ENCODE data around the gene HUS1.
"Not testable (repeated sequence)": the region's sequence is repeated elsewhere in the genome, so short reads cannot be mapped to it uniquely, and the experiment has no call there.

Gene HUS1

DNA sequence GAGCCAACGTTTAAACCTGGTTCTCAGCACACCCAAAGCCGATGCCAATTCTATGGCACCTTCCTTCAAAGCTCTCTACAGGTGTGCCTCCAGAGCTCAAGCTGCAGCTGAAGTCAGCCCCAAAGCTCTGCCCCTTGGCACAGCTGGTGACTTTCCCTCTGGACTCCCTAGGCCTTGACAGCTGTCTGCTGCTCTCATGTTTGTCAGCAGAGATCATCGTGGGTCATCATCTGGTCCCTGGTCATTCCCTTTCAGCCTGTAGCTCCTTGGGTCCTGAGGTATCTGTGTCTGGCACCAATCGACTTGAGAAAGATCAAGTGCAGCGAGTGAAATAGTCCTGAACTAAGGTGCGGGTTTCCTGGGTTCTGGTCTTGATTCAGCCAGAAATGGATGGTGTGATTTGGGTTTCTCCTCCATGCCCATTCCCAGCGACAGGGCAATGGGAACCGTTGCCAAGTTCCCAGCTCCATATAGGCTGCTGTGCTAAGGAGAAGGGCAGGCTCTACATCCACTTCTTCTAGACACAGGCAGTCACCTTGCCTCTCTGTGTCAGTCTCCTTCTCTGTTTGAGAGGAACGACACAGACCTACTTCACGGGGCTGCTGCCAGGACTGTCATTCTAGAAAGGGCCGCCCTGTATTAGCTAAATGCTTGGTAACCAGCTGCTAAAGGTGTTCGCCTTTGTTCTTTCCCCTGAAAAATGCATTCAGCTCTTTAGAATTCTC lies 34.7 kb downstream of the HUS1 start:
- DNase-seq (ENCODE audit: low read depth) = no peak

GRCh38 chr7:47943676-47944474 lies 35.5 kb downstream of the HUS1 start:
- DNase-seq (ENCODE audit: low read depth) = no peak

DNA sequence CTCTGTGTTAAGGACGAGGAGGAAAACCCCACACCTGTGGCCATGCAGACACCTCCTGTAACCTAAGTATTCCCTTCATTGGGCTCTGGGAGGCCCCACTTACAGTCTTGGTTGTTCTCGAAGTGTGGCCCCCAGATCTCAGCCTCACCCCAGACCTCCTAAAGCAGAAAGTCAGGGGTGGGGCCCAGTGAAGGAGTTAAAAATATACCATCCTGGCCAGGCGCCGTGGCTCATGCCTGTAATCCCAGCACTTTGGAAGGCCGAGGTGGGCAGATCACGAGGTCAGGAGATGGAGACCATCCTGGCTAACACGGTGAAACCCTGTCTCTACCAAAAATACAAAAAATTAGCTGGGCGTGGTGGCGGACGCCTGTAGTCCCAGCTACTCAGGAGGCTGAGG lies 36.8 kb downstream of the HUS1 start:
- not testable (repeated sequence) for DNase-seq (ENCODE audit: low read depth)

- DNase-seq (ENCODE audit: low read depth) = no peak
Observed at GRCh38 chr7:47942132-47942531, 37.3 kb downstream of the HUS1 start.

DNA sequence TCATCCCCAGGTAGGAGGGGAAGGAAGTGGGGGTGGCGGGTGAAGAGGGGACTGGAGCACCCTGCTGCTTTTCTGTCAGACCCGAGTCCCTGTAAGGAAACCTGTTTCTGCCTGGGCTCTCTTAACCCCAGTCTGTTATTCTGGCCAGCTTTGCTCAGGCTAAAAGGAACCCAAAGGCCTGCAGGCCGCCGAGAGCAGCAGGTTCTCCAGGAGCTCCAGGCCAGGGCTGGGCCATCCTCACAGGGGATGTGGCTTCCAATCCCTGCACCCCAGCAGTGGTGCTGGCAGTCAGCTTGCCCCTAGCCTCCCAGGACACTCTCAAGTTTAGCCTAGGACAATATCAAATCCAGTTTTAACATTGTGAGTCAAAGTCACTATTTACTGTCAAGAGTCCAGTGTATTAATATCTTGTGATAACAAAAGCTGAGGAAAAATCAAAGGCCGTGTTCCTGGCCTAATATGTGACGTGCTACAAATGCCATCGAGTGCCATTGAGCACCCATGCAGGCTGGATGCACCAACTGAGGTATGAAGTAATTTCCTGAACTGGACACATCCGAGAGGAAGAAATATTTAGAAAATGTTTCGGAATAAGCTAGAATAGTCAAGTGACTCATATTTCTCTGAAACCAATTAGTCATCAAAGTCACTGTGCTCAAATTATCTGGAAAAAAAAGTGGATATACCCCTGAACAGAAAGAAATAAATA lies 38.1 kb downstream of the HUS1 start:
- no peak for DNase-seq (ENCODE audit: low read depth)

GRCh38 chr7:47940088-47941013 lies 39.1 kb downstream of the HUS1 start:
- DNase-seq (ENCODE audit: low read depth) = no peak

DNA sequence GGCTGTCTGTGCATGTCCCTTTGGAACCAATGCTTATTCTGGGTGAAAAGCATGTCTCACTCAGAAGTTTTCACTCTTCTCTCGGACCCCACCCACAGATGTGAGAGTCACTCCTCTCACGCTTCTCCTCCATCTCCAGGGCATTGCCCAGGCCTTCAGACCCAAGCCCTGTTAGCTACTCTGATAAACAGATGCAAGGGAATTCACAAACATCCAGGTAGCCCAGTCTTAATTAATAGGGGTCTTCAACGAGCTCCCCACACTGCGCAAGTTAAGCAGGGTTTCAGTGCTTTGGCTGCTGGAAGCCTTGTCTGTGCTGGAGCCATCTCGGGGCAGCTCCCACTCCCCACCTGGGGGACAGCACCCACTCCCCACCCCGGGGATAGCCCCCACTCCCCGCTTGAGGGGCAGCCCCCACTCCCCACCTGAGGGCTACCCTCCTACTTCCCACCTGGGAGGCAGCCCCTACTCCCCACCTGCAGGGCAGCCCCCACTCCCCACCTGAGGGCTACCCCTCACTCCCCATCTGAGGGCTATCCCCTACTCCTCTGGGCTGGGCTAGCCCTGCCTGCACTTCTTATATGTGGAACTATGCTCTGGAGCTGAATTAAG lies 39.9 kb downstream of the HUS1 start:
- no peak for DNase-seq (ENCODE audit: low read depth)

- DNase-seq (ENCODE audit: low read depth) = no peak
Observed at GRCh38 chr7:47938574-47939165, 40.7 kb downstream of the HUS1 start.

GRCh38 chr7:47937711-47938573 lies 41.5 kb downstream of the HUS1 start:
- DNase-seq (ENCODE audit: low read depth) = no peak

DNA sequence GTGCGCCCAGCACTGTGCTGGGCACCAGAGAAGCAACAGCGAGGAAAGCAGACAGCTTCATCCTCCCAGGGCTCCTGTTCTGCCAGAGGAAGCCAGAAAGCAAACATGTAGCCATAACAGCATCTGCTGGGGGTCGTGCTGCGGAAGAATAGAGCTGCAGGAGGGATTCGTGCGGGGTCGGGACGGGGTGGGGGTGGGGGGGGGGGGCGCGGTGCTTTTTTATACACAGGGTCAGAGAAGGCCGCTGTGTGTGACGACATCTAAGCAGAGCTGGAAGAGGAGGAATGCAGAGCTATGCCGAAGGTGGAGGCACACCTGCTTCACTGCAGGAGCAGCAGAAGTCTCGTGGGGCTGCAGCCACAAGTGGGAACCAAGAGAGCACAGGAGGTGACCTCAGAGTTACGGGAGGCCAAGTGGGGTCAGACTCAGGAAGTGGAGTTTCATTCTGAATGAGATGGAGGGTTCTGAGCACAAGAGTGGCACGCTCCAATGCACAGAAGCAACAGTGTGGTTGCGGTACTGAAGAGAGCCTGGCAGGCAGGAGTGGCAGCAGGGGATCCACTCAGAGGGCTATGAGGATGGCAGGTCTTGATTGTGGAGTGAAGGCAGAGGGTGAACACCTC lies 42.2 kb downstream of the HUS1 start:
- DNase-seq (ENCODE audit: low read depth) = no peak

- no peak for DNase-seq (ENCODE audit: low read depth)
Observed at GRCh38 chr7:47936323-47936722, 43.1 kb downstream of the HUS1 start.

- DNase-seq (ENCODE audit: low read depth) = no peak
Observed at GRCh38 chr7:47935336-47935735, 44.1 kb downstream of the HUS1 start.

- DNase-seq (ENCODE audit: low read depth) = no peak
Observed at GRCh38 chr7:47934831-47935230, 44.6 kb downstream of the HUS1 start.

DNA sequence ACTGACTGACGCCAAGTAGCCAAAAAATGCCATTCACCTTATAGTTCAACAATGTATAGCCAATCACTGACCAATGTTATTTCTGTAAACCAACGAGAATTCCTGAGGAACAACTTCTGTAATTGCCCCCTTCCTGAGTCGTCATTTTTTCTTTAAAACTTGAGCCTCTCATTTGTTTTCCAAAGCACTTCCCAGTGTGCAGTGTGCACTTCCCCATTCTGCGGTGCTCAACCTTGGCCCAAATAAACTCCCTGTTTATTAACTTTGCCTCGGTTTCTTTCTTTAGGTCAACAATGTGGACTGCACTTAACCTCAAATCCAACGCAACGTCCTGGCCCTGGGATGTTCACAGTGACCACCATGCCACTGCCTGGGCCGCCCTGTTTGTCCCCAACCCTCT lies 46.2 kb downstream of the HUS1 start:
- DNase-seq (ENCODE audit: low read depth) = no peak

DNA sequence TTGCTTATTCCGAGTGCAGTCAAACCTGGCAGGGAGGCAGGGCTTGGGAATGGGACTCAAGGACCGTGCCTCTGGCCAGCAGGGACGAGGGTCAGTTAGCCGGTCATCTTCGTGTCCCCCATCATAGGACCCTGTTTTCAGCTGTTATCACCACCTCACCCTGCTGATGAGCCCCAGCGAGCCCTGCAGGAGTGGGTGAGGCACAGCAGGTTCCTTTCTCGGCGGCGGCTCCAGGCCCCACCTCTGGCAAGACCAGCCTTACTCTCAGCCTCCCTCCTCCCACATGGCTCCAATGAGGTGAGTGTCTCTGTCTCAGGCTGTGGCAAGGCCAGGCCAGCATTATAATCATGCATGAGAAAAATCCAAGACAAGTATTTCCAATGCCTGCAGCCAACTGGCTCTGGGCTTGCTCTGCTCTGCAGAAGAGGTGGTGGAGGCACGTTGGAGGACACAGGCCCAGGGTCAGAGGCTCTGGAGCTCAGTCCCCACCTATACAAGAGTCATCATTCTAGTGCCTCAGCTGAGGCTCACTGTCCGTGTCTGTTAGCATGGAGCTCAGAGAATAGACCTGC lies 46.9 kb downstream of the HUS1 start:
- DNase-seq (ENCODE audit: low read depth) = no peak

DNA sequence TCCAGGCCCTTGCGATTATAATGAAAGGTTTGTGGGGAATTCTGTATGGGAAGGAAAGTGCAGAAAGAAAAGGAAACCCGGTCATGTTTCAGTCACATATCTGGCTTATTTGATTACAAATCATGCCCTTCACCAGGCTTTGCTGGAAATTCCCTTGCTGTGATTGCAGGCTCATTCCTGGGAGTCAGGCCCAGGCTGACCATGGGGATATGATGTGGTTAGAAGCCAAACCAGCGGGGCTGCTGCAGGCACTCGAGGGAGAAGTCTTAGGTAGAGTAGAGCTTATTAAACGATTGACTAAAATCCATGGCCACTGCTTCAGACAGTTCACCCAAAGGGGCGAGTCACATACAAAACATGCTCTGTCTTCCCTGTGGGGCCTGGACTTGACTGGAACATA lies 47.4 kb downstream of the HUS1 start:
- no peak for DNase-seq (ENCODE audit: low read depth)

DNA sequence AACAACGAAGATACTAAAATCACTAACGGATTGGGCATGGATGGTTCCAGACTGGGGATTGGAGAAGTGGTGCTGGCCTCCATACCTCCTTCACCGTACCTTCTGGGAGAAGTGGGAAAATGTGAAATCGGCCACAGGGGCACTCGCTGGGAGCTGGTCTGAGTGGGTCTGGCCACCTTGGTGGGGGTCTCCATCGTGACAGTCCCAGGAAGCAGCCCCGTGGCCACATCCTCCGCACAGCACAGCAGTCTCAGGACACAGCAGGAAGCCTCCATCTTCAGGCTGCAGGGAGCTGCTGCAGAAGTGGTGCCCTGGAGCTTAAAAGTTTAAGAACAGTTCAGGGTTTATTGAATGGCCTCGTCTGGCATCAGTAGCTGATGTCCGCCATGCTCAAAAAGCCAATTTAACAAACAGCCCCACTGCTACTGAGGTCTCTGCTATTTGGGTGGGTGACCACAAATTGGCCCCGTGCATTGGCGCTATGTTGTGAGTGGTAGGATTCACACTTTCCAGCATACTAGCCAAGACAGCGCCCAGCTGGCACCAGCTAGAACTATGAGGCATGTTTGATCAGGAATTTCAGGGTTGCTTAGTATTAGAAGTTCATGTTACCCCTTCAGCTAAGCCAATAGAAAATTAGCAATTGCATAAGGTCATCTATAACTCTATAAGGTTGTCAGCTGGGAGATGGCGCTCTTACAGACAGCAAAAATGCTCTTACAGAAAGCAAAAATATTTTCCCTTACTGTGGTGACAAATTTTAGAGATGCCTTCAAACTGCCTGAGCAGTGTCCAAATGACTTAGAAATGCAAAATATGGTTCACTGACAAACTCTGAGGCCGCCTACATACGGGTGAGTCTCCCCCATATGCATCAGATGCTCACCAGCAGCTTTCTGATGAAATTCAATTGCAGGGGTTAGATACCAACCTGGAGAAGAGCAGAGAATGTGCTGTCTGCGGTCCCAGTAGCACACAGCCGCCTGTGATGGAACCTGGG lies 48.1 kb downstream of the HUS1 start:
- no peak for DNase-seq (ENCODE audit: low read depth)

GRCh38 chr7:47924266-47924665 lies 55.1 kb downstream of the HUS1 start:
- DNase-seq (ENCODE audit: low read depth) = no peak
